HS-27A (cell line): ENCODE measurements around the gene NHS.
A peak's percentile ranks its signal among the peaks of the same experiment; 100 is the strongest.
"Not testable (repeated sequence)": the region's sequence is repeated elsewhere in the genome, so short reads cannot be mapped to it uniquely, and the experiment has no call there.

Experiments
- DNase-seq: peaks from one replicate; pipeline ENCODE4 v3.0.0-alpha.2; 2012; ENCODE audit warnings: low read depth, missing footprints

NHS gene

DNA sequence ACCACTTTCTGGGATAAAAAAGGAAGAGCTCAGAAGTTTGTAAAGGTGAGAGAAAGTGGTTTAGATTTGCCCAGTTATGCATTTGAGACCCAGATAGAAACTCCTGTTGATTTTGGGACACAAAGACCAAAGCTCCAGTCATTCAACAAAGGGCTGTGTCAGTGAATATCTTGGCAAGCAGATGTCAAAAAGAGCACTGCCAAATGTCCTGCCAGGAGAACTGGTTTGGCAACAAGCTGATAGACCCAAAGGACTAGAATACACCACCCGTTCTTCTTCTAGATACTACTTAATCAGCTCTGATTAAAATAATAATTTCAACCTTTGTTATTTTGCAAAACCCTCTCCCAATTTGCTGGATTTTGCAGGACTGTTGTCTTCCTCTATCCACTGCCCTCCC lies 121.4 kb downstream of the NHS start:
- DNase-seq = no peak

DNA sequence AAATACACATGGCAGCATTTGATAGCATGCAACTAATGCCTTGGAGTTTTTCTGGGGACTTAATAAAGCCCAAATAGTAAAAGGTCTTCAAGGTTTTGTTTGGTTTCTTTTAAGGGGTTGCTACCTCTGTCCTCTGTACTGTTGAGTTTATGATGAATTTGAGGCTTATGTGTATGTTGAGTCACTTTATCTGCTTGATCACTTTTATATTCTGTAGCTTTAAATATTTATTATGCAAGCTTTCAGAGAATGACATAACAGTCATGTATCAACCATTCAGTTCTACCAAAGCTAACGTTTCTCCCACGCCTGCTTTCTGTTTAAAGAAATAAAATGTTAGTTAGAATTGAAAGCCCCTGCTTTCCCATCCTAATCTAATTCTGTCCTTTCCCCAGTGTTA lies 122.2 kb downstream of the NHS start:
- no peak for DNase-seq

DNA sequence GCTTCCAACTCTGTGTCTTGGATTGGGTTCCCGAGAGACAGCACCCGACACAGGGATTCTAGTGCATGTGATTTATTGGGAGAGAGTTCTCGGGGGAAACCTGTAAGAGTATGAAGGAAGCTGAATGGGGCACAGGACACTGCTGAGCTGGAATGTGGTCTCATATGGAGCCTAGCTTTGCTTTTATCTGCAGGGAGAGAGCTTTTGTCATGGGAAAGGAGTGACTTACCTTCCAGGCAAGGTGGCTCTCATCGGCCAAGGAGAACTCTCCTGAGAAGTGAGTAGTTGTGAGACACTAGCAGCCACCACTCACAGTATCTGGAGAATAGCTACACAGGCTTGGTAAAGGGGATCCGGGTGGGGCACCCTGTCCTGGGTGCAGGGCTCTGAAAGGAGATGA lies 124.5 kb downstream of the NHS start:
- no peak for DNase-seq

DNA sequence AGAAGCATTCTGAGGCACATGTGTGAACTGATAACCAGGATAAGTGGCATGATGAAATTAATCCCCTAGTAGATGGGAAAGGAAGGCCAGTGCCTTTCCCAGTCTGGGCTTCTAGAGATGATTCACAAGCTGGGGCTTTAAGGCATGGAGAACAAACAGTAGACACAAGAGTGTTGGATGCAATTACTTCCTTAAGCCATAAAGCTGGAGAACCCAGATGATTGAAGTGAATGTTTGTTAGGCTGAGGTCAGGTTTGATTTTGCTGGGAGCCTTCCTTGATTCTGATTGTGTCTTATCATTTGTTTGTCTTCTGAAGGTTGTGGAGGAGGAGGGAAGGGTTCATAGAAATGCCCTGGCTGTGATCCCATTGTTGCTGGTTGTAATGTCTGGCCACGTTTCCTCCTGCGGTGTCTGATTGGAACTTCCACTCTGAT lies 125.2 kb downstream of the NHS start:
- no peak for DNase-seq

DNA sequence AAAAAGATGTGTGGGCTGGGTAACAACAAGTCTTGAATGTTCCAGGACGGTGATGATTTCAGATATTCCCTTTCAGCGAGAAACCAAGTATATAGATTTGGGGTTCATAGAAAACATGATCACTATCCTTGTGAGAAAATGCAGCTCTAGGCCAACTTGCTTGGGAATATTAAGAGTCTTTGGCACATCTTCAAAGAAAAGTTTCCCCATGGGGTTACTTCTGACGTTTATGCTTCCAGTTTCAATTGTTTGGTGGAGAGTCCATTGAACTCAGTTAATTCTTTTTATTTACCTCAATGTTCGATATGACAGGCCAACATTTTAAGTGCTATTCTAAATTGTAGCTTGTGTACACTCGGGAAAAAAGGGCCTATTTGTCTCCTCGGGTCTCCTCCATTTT lies 126.7 kb downstream of the NHS start:
- no peak for DNase-seq

DNA sequence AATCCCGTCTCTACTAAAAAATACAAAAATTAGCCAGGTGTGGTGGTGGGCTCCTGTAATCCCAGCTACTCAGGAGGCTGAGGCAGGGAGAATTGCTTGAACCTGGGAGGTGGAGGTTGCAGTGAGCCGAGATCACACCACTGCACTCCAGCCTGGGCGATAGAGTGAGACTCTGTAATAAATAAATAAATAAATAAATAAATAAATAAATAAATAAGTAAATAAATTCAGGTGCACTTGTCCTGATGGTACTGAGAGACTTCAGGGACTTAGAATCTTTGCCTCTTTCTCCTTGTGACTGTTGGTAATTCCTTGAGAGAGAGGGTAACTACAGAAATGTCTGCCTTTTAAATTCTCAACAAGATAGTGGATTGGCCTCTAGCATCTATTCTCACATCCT lies 131.4 kb downstream of the NHS start:
- DNase-seq = not testable (repeated sequence)

DNA sequence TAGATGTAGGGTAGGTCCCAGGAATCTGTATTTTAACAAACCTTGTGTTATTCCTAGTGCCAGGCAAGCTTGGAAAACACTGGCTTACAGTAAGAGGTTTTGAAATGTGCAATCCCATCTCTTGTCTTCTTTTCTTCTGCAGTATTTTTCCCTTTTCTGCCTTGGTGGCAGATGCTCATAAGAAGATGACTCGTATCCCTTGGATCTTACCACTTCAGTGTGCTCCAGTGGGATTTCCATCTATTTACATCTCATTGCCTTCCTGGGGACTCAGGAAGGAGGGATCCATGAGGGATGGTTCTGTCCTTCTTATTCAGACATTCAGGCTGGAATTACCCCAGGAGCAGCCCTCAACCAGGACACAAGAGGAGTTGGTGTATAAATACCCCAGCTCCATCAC lies 136.6 kb downstream of the NHS start:
- no peak for DNase-seq

DNA sequence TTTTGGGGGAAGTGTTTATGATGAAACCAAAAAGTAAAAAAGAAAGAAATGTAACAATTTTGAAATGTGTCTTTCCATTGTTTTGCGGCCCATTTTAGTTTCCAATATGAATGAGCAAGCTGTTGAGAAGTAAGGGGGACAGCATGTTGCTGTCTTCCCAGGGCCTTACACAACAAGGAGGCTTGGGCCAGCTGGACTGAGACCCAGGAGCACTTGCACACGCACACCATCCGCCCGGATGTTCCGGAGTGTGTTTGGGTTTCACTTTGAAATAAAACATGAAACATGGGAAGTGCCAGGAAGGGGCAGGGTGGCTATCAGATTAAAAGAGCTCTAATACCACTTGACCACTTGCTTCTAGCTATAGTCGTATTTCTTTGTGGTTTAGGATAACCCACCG lies 144.4 kb downstream of the NHS start:
- no peak for DNase-seq

DNA sequence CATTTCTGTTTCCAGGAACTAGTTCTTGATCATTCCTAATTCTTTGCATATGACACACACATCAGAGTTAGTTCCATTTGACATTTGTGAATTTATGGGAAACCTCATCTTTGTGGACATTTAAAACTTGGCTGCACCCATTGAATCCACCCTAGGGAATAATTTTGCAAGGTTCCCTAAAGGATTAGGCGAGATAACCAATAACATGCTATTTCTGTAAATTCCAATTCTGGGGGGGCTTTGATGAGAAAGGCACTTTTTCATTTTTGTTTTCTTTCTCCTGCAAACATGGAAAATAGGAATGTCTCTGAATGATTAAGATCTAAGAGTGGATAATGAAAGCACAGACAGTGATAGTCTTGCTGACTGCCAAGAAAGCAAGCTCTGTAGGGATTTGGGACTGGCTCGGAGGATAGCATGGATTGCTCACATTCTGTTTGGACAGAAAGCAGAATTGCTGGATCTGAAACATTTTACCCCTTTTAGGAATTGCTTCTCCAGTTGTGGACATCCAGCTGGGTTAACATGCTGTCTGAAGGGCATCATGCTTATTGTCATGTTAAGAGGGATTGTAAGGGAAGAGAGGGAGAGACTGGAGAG lies 145.1 kb downstream of the NHS start:
- DNase-seq = no peak

DNA sequence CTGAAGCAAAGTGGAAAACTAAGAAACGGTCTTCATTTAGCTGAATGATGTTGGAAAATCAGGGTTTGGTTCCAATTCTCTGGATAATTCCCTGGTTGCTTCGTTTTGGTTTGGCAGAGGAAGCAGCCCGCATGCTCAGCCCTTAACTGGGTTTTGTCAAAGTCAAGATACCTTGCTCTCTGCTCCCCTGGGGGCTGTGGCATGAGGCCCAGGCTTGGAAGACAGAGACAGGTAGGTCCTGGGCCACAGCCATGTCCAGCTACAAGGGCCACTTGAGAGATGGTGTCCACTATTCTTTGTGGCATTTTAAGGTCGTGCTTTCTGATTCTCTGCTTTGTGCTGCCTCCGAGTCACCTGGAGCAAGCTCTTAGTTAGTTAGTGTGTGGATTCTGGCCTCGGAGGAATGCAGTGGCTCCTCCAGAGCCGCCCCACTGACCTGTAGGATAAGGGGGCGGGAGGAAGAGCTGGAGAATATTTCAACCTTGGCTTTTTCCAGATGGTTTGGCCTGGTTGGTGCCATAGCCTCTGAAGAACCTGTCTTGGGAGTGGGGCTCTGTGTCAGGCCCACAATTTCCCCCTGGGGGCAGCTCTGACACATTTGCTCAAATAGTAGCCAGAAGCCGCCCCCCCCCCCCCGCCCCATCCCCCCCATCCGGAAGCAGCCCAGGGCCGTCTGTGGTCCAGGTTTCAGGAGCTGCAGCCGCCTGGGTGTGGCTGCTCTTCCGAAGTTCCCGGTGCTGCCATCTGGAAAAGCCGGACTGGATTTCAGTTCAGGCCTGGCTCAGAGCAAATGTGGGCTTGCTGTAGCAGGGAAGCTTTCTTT lies 147.1 kb downstream of the NHS start:
- no peak for DNase-seq

DNA sequence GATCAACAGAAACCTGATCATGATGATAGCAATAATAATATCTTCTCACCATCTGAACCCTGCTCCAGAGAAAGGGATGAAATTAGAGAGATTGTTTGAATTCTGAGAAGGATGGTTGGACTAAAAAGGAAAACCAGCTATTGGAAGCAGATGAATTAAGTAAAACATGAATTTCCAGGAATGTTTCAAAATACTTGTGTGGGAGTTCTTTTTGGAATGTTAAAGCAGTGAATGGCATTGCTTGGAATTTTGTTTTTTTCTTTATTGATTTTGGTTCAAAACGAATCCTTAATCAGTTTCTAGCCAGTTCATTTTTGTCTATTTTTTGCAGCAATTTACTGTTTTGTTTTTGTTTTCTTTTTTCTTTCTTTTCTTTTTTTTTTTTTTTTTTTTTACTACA lies 150.3 kb downstream of the NHS start:
- no peak for DNase-seq

DNA sequence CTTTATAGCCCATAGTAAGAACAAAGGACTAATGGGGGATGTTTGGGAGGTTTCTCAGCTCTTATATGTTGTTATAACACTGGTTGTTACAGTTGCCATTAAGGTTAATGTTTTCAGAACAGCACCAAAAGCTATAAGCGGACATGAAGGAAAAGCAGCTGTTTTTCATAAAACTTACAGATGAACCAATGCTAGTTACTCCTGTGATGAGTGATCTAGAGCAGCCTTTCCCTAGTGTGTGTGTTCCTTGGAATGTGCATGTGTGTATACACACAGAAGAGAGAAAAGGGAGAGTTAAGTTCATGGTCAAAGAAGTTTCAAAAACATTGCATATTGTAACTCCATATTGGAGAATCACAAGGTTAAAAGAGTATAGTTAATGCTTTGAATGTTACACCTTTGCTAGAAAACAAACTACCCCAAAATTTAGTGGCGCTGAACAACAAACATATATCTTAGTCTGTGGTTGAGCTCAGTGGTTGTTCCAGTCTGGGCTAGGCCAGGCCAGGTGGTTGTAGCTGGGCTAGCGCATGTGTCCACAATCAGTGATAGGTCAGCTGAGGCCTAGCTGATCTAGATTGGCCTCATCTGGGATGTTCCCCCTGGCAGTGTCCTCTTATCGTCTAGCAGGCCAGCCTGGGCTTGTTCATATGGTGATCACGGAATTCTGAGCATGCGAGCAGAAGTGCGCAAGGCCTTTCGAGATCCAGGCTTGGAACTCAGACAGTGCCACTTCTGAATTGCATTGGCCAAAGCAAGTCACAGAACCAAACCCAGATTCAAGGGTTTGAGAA lies 151.0 kb downstream of the NHS start:
- no peak for DNase-seq

DNA sequence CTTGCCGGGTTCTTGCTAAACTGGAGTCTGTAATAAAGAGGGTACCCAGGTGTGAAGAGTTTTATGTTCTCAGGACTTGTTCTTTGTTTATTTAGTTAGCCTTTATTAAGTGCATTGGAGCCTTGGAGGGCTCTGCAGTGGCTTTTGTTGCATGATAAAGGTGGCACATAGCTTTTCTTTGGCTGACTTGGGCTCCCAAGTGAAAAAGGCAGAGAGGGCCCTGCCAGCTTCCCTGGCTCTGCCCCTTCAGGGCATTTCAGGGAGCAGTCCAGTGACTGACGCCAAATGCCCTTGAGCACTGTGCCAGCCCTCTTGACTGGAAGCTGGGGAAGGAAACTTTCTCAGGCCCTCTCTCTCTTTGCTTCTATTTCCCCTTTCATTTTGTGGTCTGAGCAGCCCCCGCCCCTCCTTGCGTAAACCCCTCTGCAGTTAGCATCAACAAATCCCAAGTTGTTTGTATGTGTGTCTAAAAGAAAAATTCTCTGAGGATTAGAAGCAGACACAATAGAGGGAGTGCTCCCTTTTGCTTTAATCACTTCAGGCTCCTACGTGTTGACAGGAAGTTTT lies 152.2 kb downstream of the NHS start:
- no peak for DNase-seq

DNA sequence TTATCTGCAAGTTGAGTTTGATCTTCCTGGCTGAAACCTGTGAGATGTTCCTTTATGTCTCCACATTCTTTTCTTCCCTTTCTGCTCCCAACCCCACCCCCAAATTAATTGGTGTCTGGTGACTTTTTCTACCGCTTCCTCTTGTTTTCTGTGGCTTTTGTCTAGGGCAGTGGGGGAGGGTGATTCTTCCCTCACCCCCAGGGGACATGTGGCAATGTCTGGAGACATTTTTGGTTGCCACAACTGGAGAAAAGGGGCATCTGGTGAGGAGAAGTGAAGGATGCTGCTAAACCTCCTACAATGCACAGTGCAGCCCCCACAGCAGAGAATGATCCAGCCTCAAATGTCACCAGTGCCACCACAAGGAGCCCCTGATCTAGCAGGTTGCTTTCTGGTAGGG lies 152.9 kb downstream of the NHS start:
- DNase-seq = no peak

DNA sequence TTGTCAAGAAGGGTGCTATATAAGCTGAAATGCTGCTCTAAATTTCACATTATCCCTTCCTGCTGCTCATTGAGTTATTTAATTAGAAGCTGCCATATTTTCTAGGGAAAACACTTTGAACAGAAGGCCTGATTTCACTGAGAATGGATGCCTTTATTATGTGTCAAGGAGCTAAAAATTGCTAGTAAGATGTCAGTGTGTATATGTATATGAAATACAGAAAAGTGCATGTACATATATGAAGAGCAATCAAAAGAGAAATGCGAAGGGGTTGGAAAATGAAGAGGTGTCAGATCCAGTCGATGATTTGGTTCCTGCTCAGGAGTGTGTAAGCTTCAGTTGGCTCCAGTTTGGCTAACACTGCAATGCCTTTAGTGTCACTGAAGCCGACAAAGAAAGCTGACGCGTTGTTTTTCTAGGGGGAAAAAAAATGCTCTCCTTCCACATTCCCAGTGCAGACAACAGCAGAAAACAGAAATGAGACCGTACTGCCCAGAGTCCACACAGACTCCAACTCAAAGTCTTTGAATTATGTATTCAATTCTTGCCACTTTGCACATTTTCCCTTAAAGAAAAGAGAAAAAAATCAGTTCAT lies 154.2 kb downstream of the NHS start:
- DNase-seq = no peak

DNA sequence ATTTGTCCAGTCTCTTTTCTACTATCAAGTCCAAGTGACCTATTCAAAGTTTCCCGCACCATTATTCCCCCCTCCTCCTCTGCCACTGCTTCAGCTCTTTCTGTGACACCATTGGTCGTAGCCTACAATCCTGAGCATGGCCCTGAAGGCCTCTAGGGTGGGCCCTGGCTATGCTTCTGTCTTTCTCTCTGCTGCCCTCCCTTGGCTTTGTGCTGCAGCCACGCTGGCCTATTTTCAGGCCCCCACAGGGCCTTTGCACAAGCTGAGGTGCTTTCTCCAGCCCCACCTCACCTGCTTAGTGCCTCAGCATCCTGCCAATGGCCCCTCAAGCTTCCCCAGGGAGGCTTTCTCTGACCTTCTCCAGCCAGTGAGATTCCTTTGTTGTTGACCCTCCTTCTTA lies 156.5 kb downstream of the NHS start:
- DNase-seq = no peak

DNA sequence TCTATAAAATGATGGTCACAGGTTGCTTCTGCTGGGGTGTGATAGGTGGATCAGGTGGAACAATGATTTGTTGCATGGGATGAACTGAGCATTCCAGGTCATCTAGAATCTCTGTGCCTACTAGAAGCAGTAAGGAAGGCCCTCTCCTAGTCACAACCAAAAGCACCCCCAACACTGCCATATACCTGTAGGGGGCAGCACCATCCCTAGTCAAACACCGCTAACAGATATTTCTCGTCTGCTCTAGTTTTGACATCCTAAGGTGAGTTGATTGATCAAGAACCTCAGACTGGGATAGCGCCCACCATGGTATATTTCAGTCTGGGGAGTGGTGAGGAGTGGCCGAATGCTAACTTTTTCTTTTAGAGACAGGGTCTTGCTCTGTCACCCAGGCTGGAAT lies 160.2 kb downstream of the NHS start:
- DNase-seq = no peak

DNA sequence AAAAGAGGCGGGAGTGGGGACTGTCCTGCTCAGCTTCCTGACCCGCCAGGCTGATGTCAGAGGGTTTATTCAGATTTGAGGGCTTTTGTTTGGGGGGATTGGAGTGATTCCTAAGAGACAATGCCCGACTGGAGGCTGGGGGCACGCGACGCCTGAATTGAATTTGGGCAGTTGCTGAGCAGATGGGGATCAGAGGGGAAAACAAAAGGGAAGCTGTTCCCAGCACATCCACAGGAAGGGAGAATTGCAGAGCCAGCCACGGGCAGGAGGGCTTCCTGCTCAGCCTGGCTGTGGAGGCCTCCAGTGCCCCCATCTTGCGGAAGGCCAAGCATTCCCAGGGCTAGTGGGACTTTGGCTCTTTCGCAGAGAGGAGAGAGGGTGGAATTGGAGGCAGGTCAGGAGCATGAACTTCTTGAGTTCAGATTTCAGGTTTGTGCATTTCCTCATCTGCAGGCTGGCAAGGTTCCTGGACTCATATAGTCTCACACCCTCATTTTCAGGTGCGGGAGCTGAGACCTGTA lies 162.8 kb downstream of the NHS start:
- no peak for DNase-seq

DNA sequence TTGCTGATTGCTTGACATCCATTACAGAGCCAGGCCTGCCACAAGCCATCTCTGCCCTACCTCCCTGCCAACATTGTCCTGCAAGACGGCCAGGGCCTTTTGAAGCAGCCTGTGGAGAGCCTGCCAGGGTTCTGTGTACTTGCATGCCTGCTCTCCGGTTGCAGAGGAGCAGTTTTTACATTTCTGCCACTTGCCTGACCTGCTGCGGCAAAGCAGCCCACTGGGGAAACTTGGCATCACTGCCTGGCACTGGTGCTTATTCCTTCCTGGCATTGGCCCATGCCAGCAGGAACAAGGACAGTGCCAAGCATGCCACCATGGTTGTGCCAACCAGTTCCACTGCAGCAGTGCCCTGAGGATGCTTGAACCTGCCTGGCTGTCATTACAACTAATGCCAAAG lies 167.1 kb downstream of the NHS start:
- DNase-seq = no peak

DNA sequence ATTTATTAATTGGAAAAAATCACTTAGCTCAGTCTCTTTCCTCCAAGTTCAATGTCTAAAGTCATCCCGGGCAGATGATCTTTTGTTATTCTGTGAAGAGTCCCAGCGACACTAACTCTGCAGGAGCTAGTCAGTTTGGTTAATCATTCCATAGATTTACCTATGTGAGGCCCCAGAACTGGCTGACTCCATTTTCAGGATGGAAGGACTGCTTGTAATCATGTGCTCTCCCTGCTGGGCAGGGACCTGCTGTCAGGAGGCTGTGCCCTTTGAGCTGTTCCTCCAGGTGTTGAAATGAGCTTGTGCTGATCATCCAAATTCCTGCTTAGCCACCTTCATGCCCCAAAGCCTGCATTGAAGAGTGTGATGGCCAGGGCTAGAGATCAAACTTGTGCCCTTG lies 169.8 kb downstream of the NHS start:
- no peak for DNase-seq

DNA sequence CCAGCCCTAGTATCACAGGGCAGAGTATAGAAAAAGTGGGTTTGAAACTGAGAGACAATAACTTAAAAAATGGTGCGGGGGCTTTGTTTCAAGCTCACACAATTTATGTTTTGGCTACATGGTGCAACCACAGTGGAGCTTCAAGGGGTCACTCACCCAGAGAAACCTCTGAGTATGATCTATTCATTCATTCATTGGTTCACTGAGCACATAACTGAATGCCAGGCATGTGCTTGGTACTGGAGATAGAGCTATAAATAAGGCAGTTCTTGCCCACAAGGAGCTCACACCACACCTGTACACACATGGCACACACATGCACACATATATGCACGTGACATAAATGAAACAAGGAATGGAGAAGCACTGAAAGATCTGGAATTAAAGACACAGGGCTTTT lies 171.4 kb downstream of the NHS start:
- no peak for DNase-seq

DNA sequence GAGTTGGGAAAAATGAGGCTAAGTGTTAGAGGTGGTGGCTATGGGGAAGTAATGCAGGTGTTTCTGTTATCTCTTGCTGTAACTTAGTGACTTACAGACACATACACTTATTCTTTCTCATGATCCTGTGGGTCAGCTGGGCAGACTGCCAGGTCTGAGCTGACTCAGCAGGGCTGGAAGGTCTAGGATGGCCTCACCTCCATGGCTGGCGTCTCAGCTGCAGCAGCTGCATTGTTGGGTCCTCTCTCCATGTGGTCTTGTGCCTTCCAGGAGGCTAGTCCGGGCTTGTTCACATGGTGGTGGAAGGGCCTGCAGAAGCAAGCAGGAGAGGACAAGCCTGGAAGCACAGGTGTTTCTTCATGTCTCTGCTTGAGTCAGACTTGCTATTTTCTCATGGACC lies 172.7 kb downstream of the NHS start:
- peak; percentile 54 for DNase-seq
